ENCODE data around the gene NXN.

The NXN gene

GRCh38 chr17:965311-965989 is 14.1 kb downstream of the NXN start:
- DNase-seq (ENCODE audit: extremely low spot score): no peak
- ChIA-PET POLR2A (no interaction called here), CTCF (interaction anchor here (1.0 kb wide), 2 partner anchors 9 to 15 kb away, joined by 3 to 4 read pairs; partner anchors contain the start of gene NXN)
- TF ChIP-seq, protein P1, sequence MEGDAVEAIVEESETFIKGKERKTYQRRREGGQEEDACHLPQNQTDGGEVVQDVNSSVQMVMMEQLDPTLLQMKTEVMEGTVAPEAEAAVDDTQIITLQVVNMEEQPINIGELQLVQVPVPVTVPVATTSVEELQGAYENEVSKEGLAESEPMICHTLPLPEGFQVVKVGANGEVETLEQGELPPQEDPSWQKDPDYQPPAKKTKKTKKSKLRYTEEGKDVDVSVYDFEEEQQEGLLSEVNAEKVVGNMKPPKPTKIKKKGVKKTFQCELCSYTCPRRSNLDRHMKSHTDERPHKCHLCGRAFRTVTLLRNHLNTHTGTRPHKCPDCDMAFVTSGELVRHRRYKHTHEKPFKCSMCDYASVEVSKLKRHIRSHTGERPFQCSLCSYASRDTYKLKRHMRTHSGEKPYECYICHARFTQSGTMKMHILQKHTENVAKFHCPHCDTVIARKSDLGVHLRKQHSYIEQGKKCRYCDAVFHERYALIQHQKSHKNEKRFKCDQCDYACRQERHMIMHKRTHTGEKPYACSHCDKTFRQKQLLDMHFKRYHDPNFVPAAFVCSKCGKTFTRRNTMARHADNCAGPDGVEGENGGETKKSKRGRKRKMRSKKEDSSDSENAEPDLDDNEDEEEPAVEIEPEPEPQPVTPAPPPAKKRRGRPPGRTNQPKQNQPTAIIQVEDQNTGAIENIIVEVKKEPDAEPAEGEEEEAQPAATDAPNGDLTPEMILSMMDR (IDR thresholded peaks at IDR 0.05; ENCODE audit: control extremely low read depth, extremely low read depth, low read depth, missing control alignments): no peak

DNA sequence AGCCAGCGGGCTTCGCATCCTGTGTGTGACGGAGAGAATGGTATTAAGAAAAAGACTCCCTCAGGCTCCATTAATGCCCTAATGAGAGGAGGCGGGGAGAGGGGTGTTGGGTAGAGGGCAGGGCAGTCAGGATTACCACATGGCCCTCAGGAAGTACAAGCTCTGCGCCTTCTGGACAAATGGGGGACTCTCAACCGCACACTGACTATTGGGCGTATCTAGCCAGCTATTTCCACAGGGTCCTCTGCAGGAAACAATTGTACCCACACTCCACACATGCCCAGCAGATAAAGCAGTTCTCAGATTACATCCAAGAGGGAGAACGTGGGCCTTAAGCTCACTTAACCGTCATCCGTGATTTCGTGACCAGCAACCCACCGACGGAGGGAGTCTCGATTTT is 14.7 kb downstream of the NXN start:
- ChIA-PET POLR2A (no interaction called here), CTCF (no interaction called here)
- TF ChIP-seq, protein P1 (IDR thresholded peaks at IDR 0.05; ENCODE audit: control extremely low read depth, extremely low read depth, low read depth, missing control alignments): no peak
- no peak for DNase-seq (ENCODE audit: extremely low spot score)

GRCh38 chr17:962670-963069 is 16.9 kb downstream of the NXN start:
- DNase-seq (ENCODE audit: extremely low spot score): no peak
- ChIA-PET POLR2A (no interaction called here), CTCF (no interaction called here)
- TF ChIP-seq, protein P1 (IDR thresholded peaks at IDR 0.05; ENCODE audit: control extremely low read depth, extremely low read depth, low read depth, missing control alignments): no peak

- CTCF ChIA-PET: no interaction called here
Observed at GRCh38 chr17:962166-962565, 17.4 kb downstream of the NXN start.

GRCh38 chr17:958712-959451 is 20.7 kb downstream of the NXN start:
- TF ChIP-seq, protein P1 (IDR thresholded peaks at IDR 0.05; ENCODE audit: control extremely low read depth, extremely low read depth, low read depth, missing control alignments): no peak
- DNase-seq (ENCODE audit: extremely low spot score): no peak
- ChIA-PET POLR2A (no interaction called here), CTCF (no interaction called here)

More at GRCh38 chr17:962166-962565, 17.4 kb downstream of the NXN start:
- POLR2A ChIA-PET: no interaction called here
- no peak for DNase-seq (ENCODE audit: extremely low spot score)
- TF ChIP-seq, protein P1 (IDR thresholded peaks at IDR 0.05; ENCODE audit: control extremely low read depth, extremely low read depth, low read depth, missing control alignments): no peak

GRCh38 chr17:957856-958421 is 21.6 kb downstream of the NXN start:
- POLR2A ChIA-PET: no interaction called here
- TF ChIP-seq, protein P1 (IDR thresholded peaks at IDR 0.05; ENCODE audit: control extremely low read depth, extremely low read depth, low read depth, missing control alignments): no peak
- no peak for DNase-seq (ENCODE audit: extremely low spot score)
- CTCF ChIA-PET: no interaction called here
